ENCODE measurements around the gene E2F8.
"Not testable (repeated sequence)": the region's sequence is repeated elsewhere in the genome, so short reads cannot be mapped to it uniquely, and the experiment has no call there.

Gene E2F8

GRCh38 chr11:19273219-19273618, 32.5 kb upstream of the E2F8 start:
- not testable (repeated sequence) for H3K4me1 ChIP-seq (ENCODE audit: control insufficient read depth, insufficient read depth, low read length); H3K36me3 ChIP-seq (ENCODE audit: control insufficient read depth, insufficient read depth, low read length); H3K9me3 ChIP-seq (ENCODE audit: control insufficient read depth, insufficient read depth, low read length); H3K4me3 ChIP-seq (ENCODE audit: low read depth, low read length); H3K27ac ChIP-seq (ENCODE audit: low read depth, low read length); H3K9ac ChIP-seq (ENCODE audit: low read depth, low read length); H3K27me3 ChIP-seq (ENCODE audit: control insufficient read depth, insufficient read depth, low read length)

DNA sequence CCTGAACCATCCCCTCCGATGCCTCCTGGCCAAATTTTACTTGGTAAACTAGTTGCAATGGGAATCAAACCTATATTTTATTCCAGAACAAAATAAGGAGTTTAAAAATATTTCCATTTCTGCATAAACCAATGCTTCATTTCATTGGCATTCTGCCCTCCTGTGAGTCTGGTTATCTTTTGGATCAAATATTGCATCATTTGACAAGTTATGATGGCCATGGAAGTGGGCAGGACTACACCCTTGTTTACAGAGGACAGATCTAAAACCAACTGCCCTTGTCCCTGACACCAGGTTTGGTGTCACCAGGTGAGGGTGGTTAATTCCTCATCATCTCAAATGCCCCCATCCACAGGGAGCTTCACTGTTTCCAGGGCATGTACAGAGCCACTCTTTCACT, 28.2 kb upstream of the E2F8 start:
- H3K36me3 ChIP-seq (ENCODE audit: control insufficient read depth, insufficient read depth, low read length) = no peaks in the 10 kb centered on the region
- H3K4me3 ChIP-seq (ENCODE audit: low read depth, low read length) = no peak overlapping the region
- H3K9ac ChIP-seq (ENCODE audit: low read depth, low read length) = no peak overlapping the region
- no peaks in the 10 kb centered on the region for H3K4me1 ChIP-seq (ENCODE audit: control insufficient read depth, insufficient read depth, low read length)
- H3K9me3 ChIP-seq (ENCODE audit: control insufficient read depth, insufficient read depth, low read length) = no peaks in the 10 kb centered on the region
- H3K27ac ChIP-seq (ENCODE audit: low read depth, low read length) = no peak overlapping the region
- no peaks in the 10 kb centered on the region for H3K27me3 ChIP-seq (ENCODE audit: control insufficient read depth, insufficient read depth, low read length)

DNA sequence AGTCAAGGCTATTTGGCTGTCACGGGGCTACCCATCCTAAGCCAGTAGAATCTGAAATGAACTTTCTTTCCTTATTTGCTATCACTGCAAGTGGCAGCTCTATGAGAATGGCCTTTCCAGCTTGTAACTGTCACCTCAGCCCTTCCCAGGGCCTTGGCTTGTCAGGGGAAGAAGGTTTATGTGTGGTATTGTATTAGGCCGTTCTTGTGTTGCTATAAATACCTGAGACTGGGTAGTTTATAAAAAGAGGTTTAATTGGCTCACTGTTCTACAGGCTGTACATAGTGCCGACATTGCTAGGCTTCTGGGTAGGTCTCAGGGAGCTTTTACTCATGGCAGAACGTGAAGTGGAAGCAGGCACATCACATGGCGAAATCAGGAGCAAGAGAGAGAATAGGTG, 26.8 kb upstream of the E2F8 start:
- Histone ChIP-seq H3K27ac (ENCODE audit: low read depth, low read length) (no peak overlapping the region), H3K9me3 (ENCODE audit: control insufficient read depth, insufficient read depth, low read length) (no peaks in the 10 kb centered on the region), H3K9ac (ENCODE audit: low read depth, low read length) (no peak overlapping the region), H3K4me1 (ENCODE audit: control insufficient read depth, insufficient read depth, low read length) (peaks cover 13% of the 10 kb centered on the region), H3K4me3 (ENCODE audit: low read depth, low read length) (no peak overlapping the region), H3K36me3 (ENCODE audit: control insufficient read depth, insufficient read depth, low read length) (no peaks in the 10 kb centered on the region), H3K27me3 (ENCODE audit: control insufficient read depth, insufficient read depth, low read length) (no peaks in the 10 kb centered on the region)

- Histone ChIP-seq H3K9me3 (ENCODE audit: control insufficient read depth, insufficient read depth, low read length) (no peaks in the 10 kb centered on the region), H3K27ac (ENCODE audit: low read depth, low read length) (no peak overlapping the region), H3K36me3 (ENCODE audit: control insufficient read depth, insufficient read depth, low read length) (no peaks in the 10 kb centered on the region), H3K4me1 (ENCODE audit: control insufficient read depth, insufficient read depth, low read length) (peaks cover 20% of the 10 kb centered on the region), H3K27me3 (ENCODE audit: control insufficient read depth, insufficient read depth, low read length) (no peaks in the 10 kb centered on the region), H3K9ac (ENCODE audit: low read depth, low read length) (no peak overlapping the region), H3K4me3 (ENCODE audit: low read depth, low read length) (no peak overlapping the region)
These were observed 22.6 kb upstream of the E2F8 start for GRCh38 chr11:19263333-19263732.

- Histone ChIP-seq H3K9ac (ENCODE audit: low read depth, low read length) (no peak overlapping the region), H3K27me3 (ENCODE audit: control insufficient read depth, insufficient read depth, low read length) (no peaks in the 10 kb centered on the region), H3K4me3 (ENCODE audit: low read depth, low read length) (no peak overlapping the region), H3K4me1 (ENCODE audit: control insufficient read depth, insufficient read depth, low read length) (peaks cover 20% of the 10 kb centered on the region), H3K36me3 (ENCODE audit: control insufficient read depth, insufficient read depth, low read length) (no peaks in the 10 kb centered on the region), H3K9me3 (ENCODE audit: control insufficient read depth, insufficient read depth, low read length) (no peaks in the 10 kb centered on the region), H3K27ac (ENCODE audit: low read depth, low read length) (no peak overlapping the region)
These were observed 19.0 kb upstream of the E2F8 start for GRCh38 chr11:19259487-19260345.

GRCh38 chr11:19258641-19259230, 18.0 kb upstream of the E2F8 start:
- Histone ChIP-seq H3K9ac (ENCODE audit: low read depth, low read length) (no peak overlapping the region), H3K9me3 (ENCODE audit: control insufficient read depth, insufficient read depth, low read length) (no peaks in the 10 kb centered on the region), H3K36me3 (ENCODE audit: control insufficient read depth, insufficient read depth, low read length) (no peaks in the 10 kb centered on the region), H3K4me3 (ENCODE audit: low read depth, low read length) (no peak overlapping the region), H3K27ac (ENCODE audit: low read depth, low read length) (no peak overlapping the region), H3K4me1 (ENCODE audit: control insufficient read depth, insufficient read depth, low read length) (peaks cover 18% of the 10 kb centered on the region), H3K27me3 (ENCODE audit: control insufficient read depth, insufficient read depth, low read length) (no peaks in the 10 kb centered on the region)

GRCh38 chr11:19254441-19254840, 13.7 kb upstream of the E2F8 start:
- H3K27me3 ChIP-seq (ENCODE audit: control insufficient read depth, insufficient read depth, low read length); H3K36me3 ChIP-seq (ENCODE audit: control insufficient read depth, insufficient read depth, low read length); H3K27ac ChIP-seq (ENCODE audit: low read depth, low read length); H3K9ac ChIP-seq (ENCODE audit: low read depth, low read length); H3K9me3 ChIP-seq (ENCODE audit: control insufficient read depth, insufficient read depth, low read length); H3K4me3 ChIP-seq (ENCODE audit: low read depth, low read length); H3K4me1 ChIP-seq (ENCODE audit: control insufficient read depth, insufficient read depth, low read length): not testable (repeated sequence)

- H3K9ac ChIP-seq (ENCODE audit: low read depth, low read length) = no peak overlapping the region
These were observed 13.1 kb upstream of the E2F8 start for GRCh38 chr11:19253817-19254216.

GRCh38 chr11:19253153-19253745, 12.5 kb upstream of the E2F8 start:
- H3K9me3 ChIP-seq (ENCODE audit: control insufficient read depth, insufficient read depth, low read length) = peaks cover 5% of the 10 kb centered on the region; the same call in 1 of the 2 replicates
- no peaks in the 10 kb centered on the region for H3K36me3 ChIP-seq (ENCODE audit: control insufficient read depth, insufficient read depth, low read length)
- no peaks in the 10 kb centered on the region for H3K4me1 ChIP-seq (ENCODE audit: control insufficient read depth, insufficient read depth, low read length)
- H3K27ac ChIP-seq (ENCODE audit: low read depth, low read length) = no peak overlapping the region
- no peak overlapping the region for H3K9ac ChIP-seq (ENCODE audit: low read depth, low read length)
- no peaks in the 10 kb centered on the region for H3K27me3 ChIP-seq (ENCODE audit: control insufficient read depth, insufficient read depth, low read length)
- no peak overlapping the region for H3K4me3 ChIP-seq (ENCODE audit: low read depth, low read length)

More at GRCh38 chr11:19253817-19254216, 13.1 kb upstream of the E2F8 start:
- H3K9me3 ChIP-seq (ENCODE audit: control insufficient read depth, insufficient read depth, low read length) = peaks cover 5% of the 10 kb centered on the region; the same call in 1 of the 2 replicates
- no peaks in the 10 kb centered on the region for H3K36me3 ChIP-seq (ENCODE audit: control insufficient read depth, insufficient read depth, low read length)
- no peak overlapping the region for H3K4me3 ChIP-seq (ENCODE audit: low read depth, low read length)
- H3K27me3 ChIP-seq (ENCODE audit: control insufficient read depth, insufficient read depth, low read length) = no peaks in the 10 kb centered on the region
- no peak overlapping the region for H3K27ac ChIP-seq (ENCODE audit: low read depth, low read length)
- H3K4me1 ChIP-seq (ENCODE audit: control insufficient read depth, insufficient read depth, low read length) = no peaks in the 10 kb centered on the region

DNA sequence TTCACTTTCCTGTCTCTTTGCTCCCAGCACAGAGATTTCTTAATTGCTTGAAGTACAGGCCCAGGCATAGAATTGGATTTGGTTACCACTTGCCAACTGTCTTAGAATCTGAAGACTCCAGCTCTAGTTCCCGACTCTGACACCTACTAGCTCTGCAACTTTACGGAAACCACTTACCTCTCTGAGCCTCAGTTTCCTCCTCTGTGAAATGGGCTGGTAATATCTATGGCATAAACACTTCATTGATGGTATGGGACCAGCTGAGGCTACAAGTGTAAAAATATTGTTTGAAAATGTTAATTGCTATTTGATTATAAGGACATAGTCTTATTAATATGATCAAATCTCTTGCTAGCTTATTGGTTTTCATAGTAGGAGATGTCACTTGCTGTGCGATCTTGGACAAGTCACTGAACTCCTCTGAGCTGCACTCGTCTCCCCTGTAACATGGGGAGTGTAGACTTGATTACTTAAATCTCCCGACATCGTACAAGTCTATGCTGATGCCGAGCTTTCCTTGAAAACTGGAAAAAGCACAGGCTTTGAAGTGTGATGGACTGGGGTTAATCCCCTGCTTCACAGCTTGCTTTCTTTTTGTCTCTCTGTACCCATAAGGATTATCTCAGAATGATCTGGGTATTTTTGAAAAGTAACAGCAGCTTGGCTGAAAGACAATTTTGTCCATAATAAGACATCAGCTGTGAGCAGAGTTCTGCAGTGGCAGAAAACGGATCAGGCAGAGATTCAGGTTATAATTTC, 11.8 kb upstream of the E2F8 start:
- no peak overlapping the region for H3K9ac ChIP-seq (ENCODE audit: low read depth, low read length)
- no peaks in the 10 kb centered on the region for H3K36me3 ChIP-seq (ENCODE audit: control insufficient read depth, insufficient read depth, low read length)
- no peaks in the 10 kb centered on the region for H3K27me3 ChIP-seq (ENCODE audit: control insufficient read depth, insufficient read depth, low read length)
- H3K27ac ChIP-seq (ENCODE audit: low read depth, low read length) = no peak overlapping the region
- peaks cover 5% of the 10 kb centered on the region; the same call in 1 of the 2 replicates for H3K9me3 ChIP-seq (ENCODE audit: control insufficient read depth, insufficient read depth, low read length)
- H3K4me1 ChIP-seq (ENCODE audit: control insufficient read depth, insufficient read depth, low read length) = no peaks in the 10 kb centered on the region
- H3K4me3 ChIP-seq (ENCODE audit: low read depth, low read length) = no peak overlapping the region

All from HUES48 (cell line).